Hematopoietic multipotent progenitor cell treated with erythropoietin and hydrocortisone succinate and interleukin-3 and kit ligand, for 6 days (in vitro differentiated cells): ENCODE data around the gene LGALS9C.
"Not testable (repeated sequence)": the region's sequence is repeated elsewhere in the genome, so short reads cannot be mapped to it uniquely, and the experiment has no call there.

Experiments
- DNase-seq: peaks from one replicate; pipeline ENCODE4 v3.0.0-alpha.2; 2015

LGALS9C gene

DNA sequence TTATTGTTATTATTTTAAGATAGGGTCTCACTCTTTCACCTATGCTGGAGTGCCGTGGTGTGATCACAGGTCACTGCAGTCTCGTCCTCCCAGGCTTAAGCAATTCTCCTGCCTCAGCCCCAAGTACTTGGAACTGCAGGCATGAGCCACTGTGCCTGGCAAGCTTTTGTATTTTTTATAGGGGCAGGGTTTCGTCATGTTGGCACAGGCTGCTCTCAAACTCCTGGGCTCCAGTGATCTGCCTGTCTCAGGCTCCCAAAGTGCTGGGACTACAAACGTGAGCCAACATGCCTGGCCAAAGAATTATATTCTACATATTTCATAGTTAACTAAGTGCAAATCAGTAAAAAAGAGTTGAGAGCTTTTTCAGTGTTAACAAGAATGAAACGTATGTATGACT is 65.6 kb downstream of the LGALS9C start:
- not testable (repeated sequence) for DNase-seq

DNA sequence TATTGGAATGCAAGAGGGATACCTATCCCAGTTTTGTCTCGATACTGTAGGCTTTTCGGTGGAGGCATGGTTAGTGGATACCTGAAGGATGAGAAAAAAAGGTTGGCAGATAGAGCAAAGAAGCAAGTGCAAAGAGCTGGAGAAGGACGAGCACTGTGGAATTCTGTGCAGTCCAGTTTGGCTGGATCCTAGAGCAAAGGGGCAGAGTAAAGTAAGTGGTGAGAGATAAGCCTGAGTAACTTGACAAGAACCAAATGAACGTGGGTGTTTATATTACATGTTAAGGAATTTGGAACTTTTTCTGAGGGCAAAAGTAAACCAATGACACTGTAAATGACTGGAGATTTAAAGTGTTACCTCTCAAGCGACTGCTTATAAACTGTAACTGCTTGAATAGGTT is 66.3 kb downstream of the LGALS9C start:
- DNase-seq = not testable (repeated sequence)
